ENCODE measurements around the gene DAP.

DAP gene

DNA sequence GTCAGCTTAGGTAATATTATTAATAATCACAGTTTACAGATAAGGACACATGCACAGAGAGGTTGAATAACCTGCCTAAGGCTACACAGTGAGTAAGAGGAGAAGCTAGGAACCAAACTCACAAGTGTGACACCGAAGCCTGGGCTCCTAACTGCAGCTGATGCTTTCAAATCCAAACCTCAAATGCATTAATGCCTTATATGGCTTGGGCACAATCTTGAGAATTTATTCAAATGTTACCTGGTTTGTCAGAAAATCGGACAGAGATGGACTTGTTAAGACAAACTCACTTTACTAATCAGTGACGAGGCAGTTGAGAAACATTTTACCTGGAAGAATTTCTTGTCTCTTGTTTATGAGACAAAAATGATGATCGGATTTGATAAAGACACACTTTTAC, 54.7 kb downstream of the DAP start:
- CTCF ChIA-PET, result interaction anchor here (1.0 to 1.8 kb wide), 3 partner anchors 10 to 13 kb away, joined by 3 to 6 read pairs (median 4); no protein-coding TSS in a partner anchor
- no peak overlapping the region for H3K4me3 ChIP-seq (ENCODE audit: low read depth, low read length)
- no peak for TF ChIP-seq CTCF (IDR thresholded peaks at IDR 0.05; ENCODE audit: insufficient read depth, low read length, missing control alignments)
- POLR2A ChIA-PET, result no interaction called here
- DNase-seq (ENCODE audit: low read depth, low spot score), result no peak

- CTCF ChIA-PET, result interaction anchor here (1.0 to 1.8 kb wide), 3 partner anchors 10 to 12 kb away, joined by 3 to 6 read pairs (median 4); no protein-coding TSS in a partner anchor
- POLR2A ChIA-PET, result no interaction called here
- TF ChIP-seq CTCF (IDR thresholded peaks at IDR 0.05; ENCODE audit: insufficient read depth, low read length, missing control alignments), result no peak
- no peak for DNase-seq (ENCODE audit: low read depth, low spot score)
- no peak overlapping the region for H3K4me3 ChIP-seq (ENCODE audit: low read depth, low read length)
Measured at GRCh38 chr5:10705747-10706146, 55.3 kb downstream of the DAP start.

GRCh38 chr5:10704949-10705621, 55.9 kb downstream of the DAP start:
- DNase-seq (ENCODE audit: low read depth, low spot score), result no peak
- POLR2A ChIA-PET, result no interaction called here
- CTCF ChIA-PET, result interaction anchor here (1.4 to 6.5 kb wide), 3 partner anchors 10 to 14 kb away, joined by 4 to 50 read pairs (median 8); no protein-coding TSS in a partner anchor
- no peak overlapping the region for H3K4me3 ChIP-seq (ENCODE audit: low read depth, low read length)
- no peak for TF ChIP-seq CTCF (IDR thresholded peaks at IDR 0.05; ENCODE audit: insufficient read depth, low read length, missing control alignments)

DNA sequence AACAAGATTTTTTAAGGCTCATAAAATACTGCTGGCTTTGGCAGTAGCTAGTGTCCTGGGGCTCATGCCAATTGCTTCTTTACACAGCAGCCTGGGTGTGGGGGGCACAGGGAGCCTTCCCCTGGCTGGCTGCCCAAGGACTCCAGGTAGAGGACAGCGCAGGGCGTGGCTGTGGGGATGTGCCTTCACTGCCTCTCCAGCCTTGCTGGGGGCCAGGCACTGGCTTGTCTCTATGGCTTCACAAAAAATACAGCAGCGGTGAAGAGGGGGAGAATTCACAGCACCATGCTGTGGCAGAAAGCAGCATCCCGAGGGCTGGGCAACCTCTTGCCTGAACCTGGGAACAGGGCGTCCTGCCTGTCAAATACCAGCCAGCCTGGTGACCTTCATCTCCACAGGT, 57.4 kb downstream of the DAP start:
- ChIA-PET POLR2A (interaction anchor here (0.7 to 1.4 kb wide), 2 partner anchors 14 to 21 kb away, joined by 3 to 6 read pairs; no protein-coding TSS in a partner anchor), CTCF (interaction anchor here (0.8 to 6.5 kb wide), 9 partner anchors 8 to 252 kb away, joined by 4 to 50 read pairs (median 10); no protein-coding TSS in a partner anchor)
- no peak overlapping the region for H3K4me3 ChIP-seq (ENCODE audit: low read depth, low read length)
- no peak for TF ChIP-seq CTCF (IDR thresholded peaks at IDR 0.05; ENCODE audit: insufficient read depth, low read length, missing control alignments)
- DNase-seq (ENCODE audit: low read depth, low spot score), result no peak

DNA sequence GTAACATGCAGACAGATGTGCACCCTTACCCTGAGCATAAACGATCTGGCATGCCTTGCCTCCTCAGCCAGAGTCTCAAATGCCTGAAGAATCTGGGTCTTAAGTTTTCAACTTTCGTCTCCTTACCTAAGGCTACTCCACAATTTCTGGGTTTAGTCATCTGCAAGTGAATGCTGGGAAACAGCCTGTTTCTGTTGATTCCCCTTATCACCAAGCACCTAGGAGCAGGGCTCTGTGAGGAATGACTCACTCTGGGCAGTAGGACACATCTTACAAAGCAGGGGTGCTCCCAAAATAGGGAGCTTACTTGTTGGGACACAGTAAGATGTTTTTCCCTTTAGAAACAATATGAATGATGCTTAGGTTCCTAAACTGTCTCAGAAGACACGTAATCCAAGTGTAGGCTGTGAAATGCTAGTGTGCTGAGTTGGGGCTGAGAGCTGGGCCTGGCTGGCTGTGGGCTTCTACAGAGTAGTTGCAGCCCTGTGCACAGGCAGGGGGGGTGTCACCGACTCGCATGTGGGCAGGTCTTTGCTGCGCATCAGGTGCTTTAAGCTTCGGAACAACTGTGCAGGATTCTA, 58.0 kb downstream of the DAP start:
- ChIA-PET POLR2A (interaction anchor here (1.4 kb wide), 2 partner anchors 11 to 22 kb away, joined by 5 to 6 read pairs; no protein-coding TSS in a partner anchor), CTCF (interaction anchor here (0.8 to 6.5 kb wide), 14 partner anchors 8 to 480 kb away, joined by 3 to 50 read pairs (median 6); no protein-coding TSS in a partner anchor)
- DNase-seq (ENCODE audit: low read depth, low spot score), result no peak
- no peak overlapping the region for H3K4me3 ChIP-seq (ENCODE audit: low read depth, low read length)
- TF ChIP-seq CTCF (IDR thresholded peaks at IDR 0.05; ENCODE audit: insufficient read depth, low read length, missing control alignments), result no peak

- no peak overlapping the region for H3K4me3 ChIP-seq (ENCODE audit: low read depth, low read length)
- no peak for TF ChIP-seq CTCF (IDR thresholded peaks at IDR 0.05; ENCODE audit: insufficient read depth, low read length, missing control alignments)
- DNase-seq (ENCODE audit: low read depth, low spot score), result peak; percentile 71
- CTCF ChIA-PET, result interaction anchor here (0.8 to 6.5 kb wide), 18 partner anchors 11 to 481 kb away, joined by 3 to 50 read pairs (median 5); no protein-coding TSS in a partner anchor
- POLR2A ChIA-PET, result interaction anchor here (1.4 kb wide), 2 partner anchors 10 to 23 kb away, joined by 5 to 6 read pairs; no protein-coding TSS in a partner anchor
Measured at GRCh38 chr5:10702040-10702629, 58.9 kb downstream of the DAP start.

Data from AG04449 (cell line).